PFSK-1 (cell line): ENCODE measurements around the gene SPDYE4.

Source experiments
- FOXP2 ChIP-seq: optimal IDR thresholded peaks from 2 replicates; pipeline ENCODE3; 2011; ENCODE audit warnings: borderline replicate concordance, control low read depth, inconsistent platforms; ENCODE audit not compliant: insufficient read depth; ENCODE audit errors: extremely low read length, extremely low read depth
- POLR2AphosphoS5 ChIP-seq: IDR thresholded peaks from 2 replicates; pipeline ENCODE4 v1.6.1; 2012; ENCODE audit warnings: low read depth, mild to moderate bottlenecking, control low read depth, low read length, moderate library complexity
- SIN3A ChIP-seq: IDR thresholded peaks from 2 replicates; pipeline ENCODE4 v1.6.1; 2012; ENCODE audit warnings: mild to moderate bottlenecking, low read length, moderate library complexity, borderline replicate concordance; ENCODE audit not compliant: insufficient read depth
- TAF1 ChIP-seq: IDR thresholded peaks from 2 replicates; pipeline ENCODE4 v1.6.1; 2012; ENCODE audit warnings: low read length, control low read depth, borderline replicate concordance; ENCODE audit not compliant: insufficient read depth
- TF ChIP-seq, protein P1 (sequence below), 2 experiments: IDR thresholded peaks; 2 replicates each; pipeline versions ENCODE4 v1.6.1 to v1.8.0; 2011 to 2012; ENCODE audit warnings: low read depth in 2 of 2, low read length in 2 of 2, control low read depth in 1 of 2, inconsistent platforms in 1 of 2, mild to moderate bottlenecking in 1 of 2, moderate library complexity in 1 of 2; ENCODE audit not compliant: insufficient read depth in 1 of 2

SPDYE4 gene

GRCh38 chr17:8707332-8708024, 50.9 kb downstream of the SPDYE4 start:
- TF ChIP-seq POLR2AphosphoS5 (no peak), FOXP2 (no peak), SIN3A (no peak), TAF1 (no peak)
- TF ChIP-seq, protein P1, sequence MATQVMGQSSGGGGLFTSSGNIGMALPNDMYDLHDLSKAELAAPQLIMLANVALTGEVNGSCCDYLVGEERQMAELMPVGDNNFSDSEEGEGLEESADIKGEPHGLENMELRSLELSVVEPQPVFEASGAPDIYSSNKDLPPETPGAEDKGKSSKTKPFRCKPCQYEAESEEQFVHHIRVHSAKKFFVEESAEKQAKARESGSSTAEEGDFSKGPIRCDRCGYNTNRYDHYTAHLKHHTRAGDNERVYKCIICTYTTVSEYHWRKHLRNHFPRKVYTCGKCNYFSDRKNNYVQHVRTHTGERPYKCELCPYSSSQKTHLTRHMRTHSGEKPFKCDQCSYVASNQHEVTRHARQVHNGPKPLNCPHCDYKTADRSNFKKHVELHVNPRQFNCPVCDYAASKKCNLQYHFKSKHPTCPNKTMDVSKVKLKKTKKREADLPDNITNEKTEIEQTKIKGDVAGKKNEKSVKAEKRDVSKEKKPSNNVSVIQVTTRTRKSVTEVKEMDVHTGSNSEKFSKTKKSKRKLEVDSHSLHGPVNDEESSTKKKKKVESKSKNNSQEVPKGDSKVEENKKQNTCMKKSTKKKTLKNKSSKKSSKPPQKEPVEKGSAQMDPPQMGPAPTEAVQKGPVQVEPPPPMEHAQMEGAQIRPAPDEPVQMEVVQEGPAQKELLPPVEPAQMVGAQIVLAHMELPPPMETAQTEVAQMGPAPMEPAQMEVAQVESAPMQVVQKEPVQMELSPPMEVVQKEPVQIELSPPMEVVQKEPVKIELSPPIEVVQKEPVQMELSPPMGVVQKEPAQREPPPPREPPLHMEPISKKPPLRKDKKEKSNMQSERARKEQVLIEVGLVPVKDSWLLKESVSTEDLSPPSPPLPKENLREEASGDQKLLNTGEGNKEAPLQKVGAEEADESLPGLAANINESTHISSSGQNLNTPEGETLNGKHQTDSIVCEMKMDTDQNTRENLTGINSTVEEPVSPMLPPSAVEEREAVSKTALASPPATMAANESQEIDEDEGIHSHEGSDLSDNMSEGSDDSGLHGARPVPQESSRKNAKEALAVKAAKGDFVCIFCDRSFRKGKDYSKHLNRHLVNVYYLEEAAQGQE (IDR thresholded peaks at IDR 0.05; ENCODE audit: insufficient read depth in 1 of 2, low read depth in 2 of 2, low read length in 2 of 2), result no peak

DNA sequence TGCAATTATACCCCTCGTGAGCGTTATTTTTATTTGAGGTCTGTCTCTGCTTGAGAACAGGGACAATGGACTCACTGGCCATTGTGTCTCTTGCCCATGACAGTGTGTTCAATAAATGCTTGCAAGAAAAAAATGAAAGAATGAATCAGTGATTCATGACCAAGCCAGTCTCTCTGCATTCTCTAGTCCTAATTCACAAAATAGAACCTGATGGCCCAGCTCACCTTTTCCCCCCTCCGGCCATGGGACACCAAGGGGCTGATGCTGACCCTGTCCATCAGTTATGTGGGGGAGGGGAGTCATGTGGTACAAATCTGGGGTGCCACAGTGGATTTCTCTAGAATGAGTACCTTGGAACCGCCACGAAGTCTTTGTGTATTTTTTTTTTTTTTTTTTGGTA, 51.9 kb downstream of the SPDYE4 start:
- TF ChIP-seq SIN3A (no peak), TAF1 (no peak), FOXP2 (no peak), POLR2AphosphoS5 (no peak)
- TF ChIP-seq, protein P1 (IDR thresholded peaks at IDR 0.05; ENCODE audit: insufficient read depth in 1 of 2, low read depth in 2 of 2, low read length in 2 of 2), result no peak

DNA sequence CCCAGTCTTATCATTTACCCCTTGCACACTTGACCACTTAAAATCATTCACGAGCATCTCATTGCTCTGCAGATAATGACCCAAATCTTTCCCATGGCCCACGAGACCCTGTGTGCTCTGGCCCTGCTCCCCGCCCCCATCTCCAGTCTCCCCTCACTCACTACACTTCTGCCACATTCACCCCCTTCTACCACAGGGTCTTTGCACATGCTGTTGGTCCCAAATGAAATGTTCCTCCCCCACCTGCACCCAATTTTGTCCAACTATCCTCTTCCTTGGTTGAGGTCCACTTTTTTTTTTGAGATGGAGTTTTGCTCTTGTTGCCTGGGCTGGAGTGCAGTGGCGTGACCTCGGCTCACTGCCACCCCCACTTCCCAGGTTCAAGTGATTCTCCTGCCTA, 52.9 kb downstream of the SPDYE4 start:
- TF ChIP-seq TAF1 (no peak), SIN3A (no peak), POLR2AphosphoS5 (no peak), FOXP2 (no peak)

DNA sequence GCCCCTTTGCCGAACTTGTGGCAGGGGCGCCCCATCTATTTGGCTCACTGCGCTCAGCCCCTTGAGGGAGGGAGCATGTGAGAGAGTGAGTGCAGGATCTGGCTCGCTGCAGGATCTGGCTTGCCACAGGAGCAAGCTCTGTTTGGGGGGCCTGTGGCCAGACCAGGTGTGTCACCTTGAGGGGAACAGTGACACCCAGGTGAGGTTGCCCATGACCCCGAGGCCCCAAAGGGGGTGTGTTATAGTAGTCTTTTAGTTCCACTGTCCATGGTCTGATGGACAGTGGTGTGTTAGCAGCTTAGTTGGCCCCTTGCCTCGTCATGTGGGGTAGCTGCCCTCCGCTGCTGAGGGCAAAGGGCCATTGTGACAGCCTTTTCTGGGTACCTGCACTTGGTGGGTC, 55.3 kb downstream of the SPDYE4 start:
- TF ChIP-seq, protein P1 (IDR thresholded peaks at IDR 0.05; ENCODE audit: insufficient read depth in 1 of 2, low read depth in 2 of 2, low read length in 2 of 2), result 0 out of 4 replicates have a peak, but pooled peaks of 1 of the 2 experiments have one; percentile 31
- TF ChIP-seq FOXP2 (no peak), SIN3A (no peak)

GRCh38 chr17:8701754-8702153, 56.6 kb downstream of the SPDYE4 start:
- TF ChIP-seq TAF1 (no peak), SIN3A (no peak), FOXP2 (no peak), POLR2AphosphoS5 (no peak)
- TF ChIP-seq, protein P1 (IDR thresholded peaks at IDR 0.05; ENCODE audit: insufficient read depth in 1 of 2, low read depth in 2 of 2, low read length in 2 of 2), result no peak
